GM12878 (cell line): ENCODE measurements around the gene STARD13. TPM values are rescaled to one million over a fixed set of nuclear protein-coding genes. Genes with fewer than 3 reads are reported as not detected.
A peak's percentile ranks its signal among the peaks of the same experiment; 100 is the strongest.

Experiments
- ATAC-seq: fragments of 200-7000 bp; cut with Tn5 transposase; 3 replicates; pipeline ENCODE4 v1.9.1; 2020; ENCODE audit warnings: mild to moderate bottlenecking, moderate library complexity
- BruUV-seq: library from RNA; stranded (reverse); fragments of 400-500 nt; replicated peaks from 2 replicates; lab custom pipeline; 2021; lab: Mats Ljungman, UMichigan
- CTCF ChIA-PET: fragments of 300-600 bp; sonication (Branson Sonifier 250); formaldehyde crosslinking; extraction: SDS; loops from one replicate; lab custom pipeline; 2021; ENCODE audit warnings: inconsistent platforms; lab: Yijun Ruan, JAX
- POLR2A ChIA-PET: fragments of 350-600 bp; formaldehyde crosslinking; extraction: SDS; loops from one replicate; lab custom pipeline; 2021; ENCODE audit warnings: inconsistent platforms; lab: Charles Lee
- RAD21 ChIA-PET: fragments of 300-600 bp; sonication (Branson Sonifier 250); formaldehyde crosslinking; loops from one replicate; lab custom pipeline; 2023; ENCODE audit warnings: antibody characterized with exemption; ENCODE audit not compliant: unreplicated experiment; lab: Charles Lee
- SMC1A ChIA-PET: fragments of 300-600 bp; sonication (Branson Sonifier 250); formaldehyde crosslinking; loops from one replicate; lab custom pipeline; 2023; ENCODE audit not compliant: unreplicated experiment, uncharacterized antibody; lab: Charles Lee
- DNase-seq: peaks from one replicate; pipeline ENCODE4 v3.0.0-alpha.2; 2011; ENCODE audit warnings: low read depth, low spot score
- FAIRE-seq: peaks from 3 replicates; lab custom pipeline; 2011; peaks lifted over from hg19 to GRCh38; lab: Jason Lieb, UNC
- H2AFZ ChIP-seq: 2 replicates; pipeline ENCODE4 v1.6.0; 2011; ENCODE audit warnings: low read depth, low read length, control low read depth; ENCODE audit not compliant: control insufficient read depth
- H3K27ac ChIP-seq: 2 replicates; pipeline ENCODE4 v1.5.1; 2011; ENCODE audit warnings: control low read depth; ENCODE audit not compliant: control insufficient read depth, insufficient read depth
- H3K27me3 ChIP-seq, 2 experiments: replicated peaks in 1 of 2; 2 replicates each; pipeline versions ENCODE4 v1.6.0 to v1.6.1; 2011; ENCODE audit warnings: low read length in 1 of 2; ENCODE audit not compliant: control insufficient read depth in 2 of 2, insufficient read depth in 2 of 2
- H3K36me3 ChIP-seq, 2 experiments: 2 replicates each; pipeline ENCODE4 v1.5.1; 2011; ENCODE audit warnings: low read length in 1 of 2; ENCODE audit not compliant: control insufficient read depth in 2 of 2, insufficient read depth in 2 of 2
- H3K4me1 ChIP-seq: 2 replicates; pipeline ENCODE4 v1.6.1; 2011; ENCODE audit warnings: mild to moderate bottlenecking, low read length, moderate library complexity, mixed read lengths; ENCODE audit not compliant: control insufficient read depth, insufficient read depth
- H3K4me2 ChIP-seq: 2 replicates; pipeline ENCODE4 v1.6.0; 2011; ENCODE audit warnings: control low read depth; ENCODE audit not compliant: control insufficient read depth, insufficient read depth
- H3K4me3 ChIP-seq: fragments of 200-600 bp; sonication (generic); 2 replicates; pipeline ENCODE4 v1.5.1; 2016
- H3K79me2 ChIP-seq: 2 replicates; pipeline ENCODE4 v1.6.0; 2011; ENCODE audit warnings: low read length; ENCODE audit not compliant: control insufficient read depth, insufficient read depth
- H3K9ac ChIP-seq: 2 replicates; pipeline ENCODE4 v1.8.0; 2011; ENCODE audit warnings: low read length, control low read depth, mixed read lengths; ENCODE audit not compliant: control insufficient read depth, insufficient read depth
- H3K9me3 ChIP-seq: replicated peaks from 3 replicates; pipeline ENCODE4 v1.5.1; 2011; ENCODE audit warnings: mild to moderate bottlenecking, low read length; ENCODE audit not compliant: control insufficient read depth, insufficient read depth
- H4K20me1 ChIP-seq: 2 replicates; pipeline ENCODE4 v1.6.0; 2011; ENCODE audit not compliant: control insufficient read depth, insufficient read depth
- BHLHE40 ChIP-seq, 2 experiments: fragments of 450-650 bp in 1 of 2; IDR thresholded peaks; 2 replicates each; pipeline ENCODE4 v1.6.1; 2011 to 2017; ENCODE audit warnings: low read depth in 2 of 2, borderline replicate concordance in 1 of 2, improper control_type of control experiment in 1 of 2, low read length in 1 of 2, mild to moderate bottlenecking in 1 of 2
- CBFB ChIP-seq: IDR thresholded peaks from 2 replicates; pipeline ENCODE4 v1.6.1; 2016; ENCODE audit warnings: antibody characterized with exemption, low read depth
- ESRRA ChIP-seq: IDR thresholded peaks from 2 replicates; pipeline ENCODE4 v1.6.1; 2012; ENCODE audit warnings: mild to moderate bottlenecking, low read length, improper control_type of control experiment
- MEF2B ChIP-seq: fragments of 450-650 bp; IDR thresholded peaks from 2 replicates; pipeline ENCODE4 v1.6.1; 2018; ENCODE audit warnings: mild to moderate bottlenecking, moderate library complexity; ENCODE audit not compliant: partially characterized antibody, poor library complexity, severe bottlenecking
- NR2F1 ChIP-seq: fragments of 450-650 bp; conservative IDR thresholded peaks from 2 replicates; pipeline ENCODE4 v1.6.1; 2017; ENCODE audit warnings: mild to moderate bottlenecking
- RBBP5 ChIP-seq: fragments of 200-600 bp; sonication (generic); conservative IDR thresholded peaks from 2 replicates; pipeline ENCODE4 v1.6.1; 2016
- WGBS: methylation state at CpG from one replicate; pipeline ENCODE4 v1.1.6; 2016; ENCODE audit warnings: low lambda C conversion rate; ENCODE audit not compliant: insufficient replicate concordance, insufficient coverage; ENCODE audit errors: missing lambda C conversion rate; 5-methylcytosine and 5-hydroxymethylcytosine counted together
- in situ Hi-C: fragments of 300-500 bp; cut with MboI; formaldehyde crosslinking; loops from 9 replicates; pipeline ENCODE4 v1.14.3; 2018; ENCODE audit warnings: mixed read lengths
- intact Hi-C: fragments of 100-400 bp; cut with micrococcal nuclease; formaldehyde crosslinking; loops from one replicate; pipeline ENCODE4 v1.14.2; 2022; ENCODE audit not compliant: unreplicated experiment
- polyA plus RNA-seq, 11 experiments: library from polyadenylated mRNA; depleted of rRNA in 4 of 11; unstranded in 6 of 11; stranded (reverse) in 5 of 11; fragments of >200 nt; fragmentation: Nextera tagmentation in 4 of 11; fragmentation: Illumina TruSeq in 1 of 11; extraction: Ambion mirVana in 4 of 11; extraction: Trizol in 1 of 11; gene quantifications; 1 replicate in 1 of 11; 2 replicates in 10 of 11; pipeline versions ENCODE4 v1.2.1 to v1.2.3, GENCODE V29; 2011 to 2016; ENCODE audit warnings: inconsistent platforms in 2 of 11, missing spikeins in 2 of 11, low read depth in 1 of 11
- total RNA-seq, 4 experiments: library from RNA; depleted of rRNA in 3 of 4; stranded (reverse); fragments of >200 nt in 3 of 4; fragmentation: Illumina TruSeq in 1 of 4; extraction: Trizol in 1 of 4; gene quantifications; 2 replicates each; pipeline versions ENCODE4 v1.2.1 to v1.2.3, GENCODE V29; 2013 to 2021
- TF ChIP-seq, protein P1 (sequence below): IDR thresholded peaks from 2 replicates; pipeline ENCODE4 v1.6.1; 2011; ENCODE audit warnings: borderline replicate concordance, low read depth, mild to moderate bottlenecking, moderate library complexity, mixed read lengths, low read length; ENCODE audit not compliant: insufficient read depth; ENCODE audit errors: extremely low read length
- TF ChIP-seq, protein P2 (sequence below): IDR thresholded peaks from 2 replicates; pipeline ENCODE4 v1.6.1; 2011; ENCODE audit warnings: low read depth, low read length, improper control_type of control experiment, borderline replicate concordance

STARD13 gene
- total and polyA plus RNA-seq, 10 of the 15 experiments (the other 5 are each of a cell fraction or from before 2014, with no cell fraction given) = 4.0 to 41.6 (median 10.1) TPM

DNA sequence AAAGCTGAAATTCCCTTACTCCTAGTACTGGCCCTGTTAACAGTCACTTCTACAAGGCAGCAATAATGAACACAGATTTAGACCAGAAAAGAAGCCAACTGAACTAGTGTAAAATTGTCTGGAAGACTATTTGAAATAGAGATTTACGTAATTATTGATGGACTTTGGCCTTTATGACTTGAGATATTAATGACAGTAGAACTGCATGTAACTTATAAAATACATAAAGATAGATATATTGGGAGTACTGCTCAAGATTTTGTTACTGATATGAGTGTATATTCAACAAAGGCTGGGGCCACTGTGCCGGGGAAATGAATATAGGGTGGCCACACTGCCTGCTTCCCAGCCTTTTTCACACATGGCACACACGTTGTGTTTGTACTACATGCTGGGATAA, 88.8 kb downstream of the STARD13 start:
- RAD21 ChIA-PET = interaction anchor here (0.6 to 7.3 kb wide), 13 partner anchors 8 to 346 kb away, joined by 3 to 91 read pairs (median 5); no protein-coding TSS in a partner anchor
- FAIRE-seq (no peak), DNase-seq (no peak), ATAC-seq (no peak)
- H3K79me2 ChIP-seq = peaks cover 90% of the 10 kb centered on the region
- no peaks in the 10 kb centered on the region; a peak in 2 of 4 replicates for H3K36me3 ChIP-seq
- H2AFZ ChIP-seq = no peak overlapping the region
- CTCF ChIA-PET = interaction anchor here (0.8 to 2.9 kb wide), 5 partner anchors 8 to 88 kb away, joined by 3 to 13 read pairs (median 4); no protein-coding TSS in a partner anchor
- POLR2A ChIA-PET = interaction anchor here (1.4 to 20.2 kb wide), 6 partner anchors 8 to 340 kb away, joined by 3 to 343 read pairs (median 16); no protein-coding TSS in a partner anchor
- H3K4me3 ChIP-seq = no peak overlapping the region
- SMC1A ChIA-PET = interaction anchor here (0.8 to 33.0 kb wide), 10 partner anchors 7 to 547 kb away, joined by 3 to 832 read pairs (median 7); no protein-coding TSS in a partner anchor
- no peaks in the 10 kb centered on the region for H3K27me3 ChIP-seq
- H4K20me1 ChIP-seq = no peaks in the 10 kb centered on the region
- H3K27ac ChIP-seq = no peak overlapping the region
- intact Hi-C loops (loop anchor here (5.0 kb wide), 1 partner anchor 144 kb away; no protein-coding TSS in a partner anchor), in situ Hi-C loops (no loop called here)
- BruUV-seq = no TSS peak
- WGBS = 98% methylated on average over 3 of the region's 3 CpGs
- no peak overlapping the region for H3K9ac ChIP-seq
- H3K9me3 ChIP-seq = no peaks in the 10 kb centered on the region; the same call in 2 of the 3 replicates
- TF ChIP-seq RBBP5 (no peak), CBFB (no peak), NR2F1 (no peak), MEF2B (no peak), BHLHE40 (IDR thresholded peaks at IDR 0.05; ENCODE audit: borderline replicate concordance in 1 of 2, low read depth in 2 of 2, low read length in 1 of 2) (no peak), ESRRA (no peak)
- TF ChIP-seq, protein P1, sequence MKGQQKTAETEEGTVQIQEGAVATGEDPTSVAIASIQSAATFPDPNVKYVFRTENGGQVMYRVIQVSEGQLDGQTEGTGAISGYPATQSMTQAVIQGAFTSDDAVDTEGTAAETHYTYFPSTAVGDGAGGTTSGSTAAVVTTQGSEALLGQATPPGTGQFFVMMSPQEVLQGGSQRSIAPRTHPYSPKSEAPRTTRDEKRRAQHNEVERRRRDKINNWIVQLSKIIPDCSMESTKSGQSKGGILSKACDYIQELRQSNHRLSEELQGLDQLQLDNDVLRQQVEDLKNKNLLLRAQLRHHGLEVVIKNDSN = no peak
- TF ChIP-seq, protein P2, sequence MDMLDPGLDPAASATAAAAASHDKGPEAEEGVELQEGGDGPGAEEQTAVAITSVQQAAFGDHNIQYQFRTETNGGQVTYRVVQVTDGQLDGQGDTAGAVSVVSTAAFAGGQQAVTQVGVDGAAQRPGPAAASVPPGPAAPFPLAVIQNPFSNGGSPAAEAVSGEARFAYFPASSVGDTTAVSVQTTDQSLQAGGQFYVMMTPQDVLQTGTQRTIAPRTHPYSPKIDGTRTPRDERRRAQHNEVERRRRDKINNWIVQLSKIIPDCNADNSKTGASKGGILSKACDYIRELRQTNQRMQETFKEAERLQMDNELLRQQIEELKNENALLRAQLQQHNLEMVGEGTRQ = no peak
- H3K4me2 ChIP-seq = peak overlapping the region; percentile 15; the same call in 1 of the 2 replicates
- peaks cover 32% of the 10 kb centered on the region for H3K4me1 ChIP-seq
